Measurements from ENCODE around the gene THADA.

The THADA gene

GRCh38 chr2:43341959-43342757 lies 253.7 kb downstream of the THADA start:
- TF ChIP-seq FOXP2 (optimal IDR thresholded peaks at IDR 0.05; ENCODE audit: borderline replicate concordance, extremely low read depth, extremely low read length, insufficient read depth) (no peak), REST (IDR thresholded peaks at IDR 0.05; ENCODE audit: insufficient read depth in 1 of 2, low read depth in 2 of 2, low read length in 2 of 2) (no peak), SIN3A (IDR thresholded peaks at IDR 0.05; ENCODE audit: borderline replicate concordance, insufficient read depth, low read length) (no peak), POLR2AphosphoS5 (IDR thresholded peaks at IDR 0.05; ENCODE audit: low read depth, low read length) (no peak), TAF1 (IDR thresholded peaks at IDR 0.05; ENCODE audit: borderline replicate concordance, insufficient read depth, low read length) (no peak)

GRCh38 chr2:43340945-43341356 lies 254.9 kb downstream of the THADA start:
- no peak for TF ChIP-seq REST (IDR thresholded peaks at IDR 0.05; ENCODE audit: insufficient read depth in 1 of 2, low read depth in 2 of 2, low read length in 2 of 2)
- no peak for TF ChIP-seq SIN3A (IDR thresholded peaks at IDR 0.05; ENCODE audit: borderline replicate concordance, insufficient read depth, low read length)
- TF ChIP-seq POLR2AphosphoS5 (IDR thresholded peaks at IDR 0.05; ENCODE audit: low read depth, low read length): no peak
- TF ChIP-seq FOXP2 (optimal IDR thresholded peaks at IDR 0.05; ENCODE audit: borderline replicate concordance, extremely low read depth, extremely low read length, insufficient read depth): no peak
- no peak for TF ChIP-seq TAF1 (IDR thresholded peaks at IDR 0.05; ENCODE audit: borderline replicate concordance, insufficient read depth, low read length)

- TF ChIP-seq SIN3A (IDR thresholded peaks at IDR 0.05; ENCODE audit: borderline replicate concordance, insufficient read depth, low read length): no peak
- no peak for TF ChIP-seq POLR2AphosphoS5 (IDR thresholded peaks at IDR 0.05; ENCODE audit: low read depth, low read length)
- no peak for TF ChIP-seq REST (IDR thresholded peaks at IDR 0.05; ENCODE audit: insufficient read depth in 1 of 2, low read depth in 2 of 2, low read length in 2 of 2)
- no peak for TF ChIP-seq FOXP2 (optimal IDR thresholded peaks at IDR 0.05; ENCODE audit: borderline replicate concordance, extremely low read depth, extremely low read length, insufficient read depth)
- no peak for TF ChIP-seq TAF1 (IDR thresholded peaks at IDR 0.05; ENCODE audit: borderline replicate concordance, insufficient read depth, low read length)
Observed at GRCh38 chr2:43340066-43340465, 255.8 kb downstream of the THADA start.

GRCh38 chr2:43333656-43334144 lies 262.1 kb downstream of the THADA start:
- TF ChIP-seq FOXP2 (optimal IDR thresholded peaks at IDR 0.05; ENCODE audit: borderline replicate concordance, extremely low read depth, extremely low read length, insufficient read depth) (no peak), POLR2AphosphoS5 (IDR thresholded peaks at IDR 0.05; ENCODE audit: low read depth, low read length) (no peak), TAF1 (IDR thresholded peaks at IDR 0.05; ENCODE audit: borderline replicate concordance, insufficient read depth, low read length) (no peak), SIN3A (IDR thresholded peaks at IDR 0.05; ENCODE audit: borderline replicate concordance, insufficient read depth, low read length) (no peak), REST (IDR thresholded peaks at IDR 0.05; ENCODE audit: insufficient read depth in 1 of 2, low read depth in 2 of 2, low read length in 2 of 2) (no peak)
